IMR-90 (cell line): Measurements from ENCODE around the gene SYCP1.

Source experiments
- BHLHE40 ChIP-seq: fragments of 150-350 bp; IDR thresholded peaks from 2 replicates; pipeline ENCODE4 v1.6.1; 2016; ENCODE audit warnings: mild to moderate bottlenecking, low read depth, low read length
- CEBPB ChIP-seq: IDR thresholded peaks from 2 replicates; pipeline ENCODE4 v1.6.1; 2012; ENCODE audit warnings: low read depth, low read length, improper control_type of control experiment
- CHD1 ChIP-seq: IDR thresholded peaks from 2 replicates; pipeline ENCODE4 v1.6.1; 2012; ENCODE audit warnings: low read depth, low read length, improper control_type of control experiment
- CTCF ChIP-seq: conservative IDR thresholded peaks from 2 replicates; pipeline ENCODE4 v1.5.1; 2012; ENCODE audit warnings: mild to moderate bottlenecking, low read depth, low read length, improper control_type of control experiment
- ELK1 ChIP-seq: fragments of 150-350 bp; IDR thresholded peaks from 2 replicates; pipeline ENCODE4 v1.6.1; 2016; ENCODE audit warnings: low read depth, mild to moderate bottlenecking, low read length, moderate library complexity, borderline replicate concordance
- MAFK ChIP-seq: IDR thresholded peaks from 2 replicates; pipeline ENCODE4 v1.6.1; 2012; ENCODE audit warnings: low read depth, low read length, improper control_type of control experiment
- MXI1 ChIP-seq: IDR thresholded peaks from 2 replicates; pipeline ENCODE4 v1.6.1; 2012; ENCODE audit warnings: low read depth, mild to moderate bottlenecking, low read length, moderate library complexity, borderline replicate concordance
- NFE2L2 ChIP-seq: fragments of 150-350 bp; IDR thresholded peaks from 2 replicates; pipeline ENCODE4 v1.6.1; 2016; ENCODE audit warnings: low read depth, mild to moderate bottlenecking, low read length
- POLR2A ChIP-seq: IDR thresholded peaks from 2 replicates; pipeline ENCODE4 v1.6.1; 2012; ENCODE audit warnings: mild to moderate bottlenecking, low read depth, low read length
- RAD21 ChIP-seq: IDR thresholded peaks from 2 replicates; pipeline ENCODE4 v1.6.1; 2012; ENCODE audit warnings: low read length, improper control_type of control experiment
- RCOR1 ChIP-seq: IDR thresholded peaks from 2 replicates; pipeline ENCODE4 v1.6.1; 2012; ENCODE audit warnings: mild to moderate bottlenecking, low read length, improper control_type of control experiment; ENCODE audit not compliant: insufficient replicate concordance
- RFX5 ChIP-seq: IDR thresholded peaks from 2 replicates; pipeline ENCODE4 v1.8.0; 2012; ENCODE audit warnings: low read depth, mild to moderate bottlenecking, low read length, moderate library complexity
- SMC3 ChIP-seq: fragments of 150-350 bp; IDR thresholded peaks from 2 replicates; pipeline ENCODE4 v1.6.1; 2016; ENCODE audit warnings: low read depth, mild to moderate bottlenecking, antibody characterized with exemption, low read length, moderate library complexity
- USF2 ChIP-seq: fragments of 150-350 bp; IDR thresholded peaks from 2 replicates; pipeline ENCODE4 v1.6.1; 2017; ENCODE audit warnings: mild to moderate bottlenecking, antibody characterized with exemption, low read length, low read depth

- TF ChIP-seq CTCF (no peak), MXI1 (no peak), POLR2A (no peak), RCOR1 (no peak), USF2 (no peak), BHLHE40 (no peak), ELK1 (no peak), RFX5 (no peak), SMC3 (no peak), MAFK (no peak), RAD21 (no peak), CEBPB (no peak), CHD1 (no peak), NFE2L2 (no peak)
Measured at GRCh38 chr1:114853584-114853983, 1.1 kb upstream of the SYCP1 start.
